ENCODE data around the gene BCAS1.

BCAS1 gene

GRCh38 chr20:54025251-54025771 lies 45.1 kb downstream of the BCAS1 start:
- TF ChIP-seq POLR2A (IDR thresholded peaks at IDR 0.05; ENCODE audit: extremely low read depth, insufficient read length) (no peak), MYC (IDR thresholded peaks at IDR 0.05; ENCODE audit: low read depth, low read length) (no peak), MAX (IDR thresholded peaks at IDR 0.05; ENCODE audit: low read depth, low read length) (no peak), CTCF (IDR thresholded peaks at IDR 0.05; ENCODE audit: low read depth, low read length) (no peak)
- DNase-seq (ENCODE audit: low read depth) = no peak
- no peak overlapping the region for H3K4me3 ChIP-seq (ENCODE audit: low read depth, low read length)

DNA sequence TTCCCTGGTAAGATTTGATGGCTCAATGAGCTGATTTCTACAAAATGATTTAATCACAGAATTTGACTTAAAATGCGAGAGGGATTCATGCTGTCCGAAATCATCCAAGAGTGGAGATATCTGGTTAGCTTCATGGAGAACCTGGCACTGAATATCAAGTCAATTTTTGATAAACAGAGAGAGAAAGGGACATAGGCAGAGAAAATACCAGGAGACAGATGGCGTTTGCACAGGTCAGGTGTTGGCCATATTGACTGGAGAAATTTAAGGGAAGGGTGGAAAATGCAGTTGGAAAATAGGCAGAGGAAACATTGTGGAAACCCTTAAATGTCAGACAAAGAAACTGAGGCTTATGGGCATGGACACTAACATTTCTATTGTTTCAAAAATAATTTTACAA lies 47.0 kb downstream of the BCAS1 start:
- no peak overlapping the region for H3K4me3 ChIP-seq (ENCODE audit: low read depth, low read length)
- no peak for DNase-seq (ENCODE audit: low read depth)
- TF ChIP-seq MYC (IDR thresholded peaks at IDR 0.05; ENCODE audit: low read depth, low read length) (no peak), CTCF (IDR thresholded peaks at IDR 0.05; ENCODE audit: low read depth, low read length) (no peak), POLR2A (IDR thresholded peaks at IDR 0.05; ENCODE audit: extremely low read depth, insufficient read length) (no peak), MAX (IDR thresholded peaks at IDR 0.05; ENCODE audit: low read depth, low read length) (no peak)

- no peak for DNase-seq (ENCODE audit: low read depth)
- no peak for TF ChIP-seq MYC (IDR thresholded peaks at IDR 0.05; ENCODE audit: low read depth, low read length)
- no peak for TF ChIP-seq MAX (IDR thresholded peaks at IDR 0.05; ENCODE audit: low read depth, low read length)
- no peak for TF ChIP-seq POLR2A (IDR thresholded peaks at IDR 0.05; ENCODE audit: extremely low read depth, insufficient read length)
- no peak for TF ChIP-seq CTCF (IDR thresholded peaks at IDR 0.05; ENCODE audit: low read depth, low read length)
- H3K4me3 ChIP-seq (ENCODE audit: low read depth, low read length) = no peak overlapping the region
These were observed 48.8 kb downstream of the BCAS1 start for GRCh38 chr20:54021446-54022235.

DNA sequence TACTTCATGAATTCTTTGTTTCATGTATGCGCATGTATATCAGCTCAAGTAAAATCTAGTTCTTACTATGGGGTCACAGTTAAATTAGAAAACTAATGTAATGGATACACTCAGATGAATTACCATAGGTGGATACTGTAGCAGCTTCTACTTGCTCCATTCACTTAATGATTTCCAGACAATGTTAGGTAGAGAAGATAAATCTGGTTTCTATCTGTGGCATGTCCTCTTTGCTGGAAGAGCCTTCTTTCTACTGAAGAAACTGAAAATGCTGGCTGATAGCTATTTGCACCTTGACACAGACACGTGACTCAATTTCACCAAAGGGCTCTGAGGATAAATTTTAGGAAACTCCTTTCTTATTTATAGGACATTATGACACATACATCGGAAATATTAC lies 49.5 kb downstream of the BCAS1 start:
- TF ChIP-seq CTCF (IDR thresholded peaks at IDR 0.05; ENCODE audit: low read depth, low read length) = no peak
- no peak for TF ChIP-seq MAX (IDR thresholded peaks at IDR 0.05; ENCODE audit: low read depth, low read length)
- no peak for TF ChIP-seq MYC (IDR thresholded peaks at IDR 0.05; ENCODE audit: low read depth, low read length)
- TF ChIP-seq POLR2A (IDR thresholded peaks at IDR 0.05; ENCODE audit: extremely low read depth, insufficient read length) = no peak
- no peak for DNase-seq (ENCODE audit: low read depth)
- no peak overlapping the region for H3K4me3 ChIP-seq (ENCODE audit: low read depth, low read length)

DNA sequence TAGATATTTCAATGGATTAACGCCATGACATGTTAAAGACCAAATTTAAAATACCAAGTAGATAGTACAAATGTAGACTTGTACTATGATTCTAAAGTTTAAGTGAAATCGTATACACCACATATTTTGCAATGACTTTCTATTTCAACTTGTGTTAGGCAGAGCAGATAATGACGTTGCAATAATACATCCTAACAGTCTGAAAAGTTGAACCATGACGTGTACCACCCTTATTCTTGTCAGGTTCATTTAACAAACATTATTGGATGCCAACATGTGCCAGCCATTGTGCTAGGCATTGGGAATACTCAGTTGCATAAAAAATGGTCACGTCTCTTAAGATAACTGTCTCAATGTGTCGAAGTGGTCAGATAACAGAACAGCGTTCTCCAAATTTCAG lies 50.0 kb downstream of the BCAS1 start:
- TF ChIP-seq CTCF (IDR thresholded peaks at IDR 0.05; ENCODE audit: low read depth, low read length) (no peak), POLR2A (IDR thresholded peaks at IDR 0.05; ENCODE audit: extremely low read depth, insufficient read length) (no peak), MAX (IDR thresholded peaks at IDR 0.05; ENCODE audit: low read depth, low read length) (no peak)

More for the DNA sequence above, 50.0 kb downstream of the BCAS1 start:
- H3K4me3 ChIP-seq (ENCODE audit: low read depth, low read length) = no peak overlapping the region
- no peak for DNase-seq (ENCODE audit: low read depth)

Measured in NB4 (cell line).